ENCODE results near the gene ARHGEF4.

ARHGEF4 gene

DNA sequence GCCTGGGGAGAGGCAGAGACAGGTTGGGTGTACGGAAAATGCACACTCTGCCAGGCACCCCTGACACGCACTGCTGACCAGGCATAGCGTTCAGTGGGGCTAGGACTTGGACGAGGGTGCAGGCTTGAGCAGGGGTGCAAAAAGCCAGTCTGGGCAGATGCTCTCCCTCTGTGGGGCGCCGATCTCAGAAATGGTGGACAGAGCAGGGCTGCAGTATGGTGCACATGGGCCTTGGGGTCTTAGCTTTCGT, 1.0 kb upstream of the ARHGEF4 start:
- no peak for DNase-seq (ENCODE audit: low spot score)

GRCh38 chr2:130837175-130837810, 579 bp downstream of the ARHGEF4 start:
- DNase-seq (ENCODE audit: low spot score), result no peak

DNA sequence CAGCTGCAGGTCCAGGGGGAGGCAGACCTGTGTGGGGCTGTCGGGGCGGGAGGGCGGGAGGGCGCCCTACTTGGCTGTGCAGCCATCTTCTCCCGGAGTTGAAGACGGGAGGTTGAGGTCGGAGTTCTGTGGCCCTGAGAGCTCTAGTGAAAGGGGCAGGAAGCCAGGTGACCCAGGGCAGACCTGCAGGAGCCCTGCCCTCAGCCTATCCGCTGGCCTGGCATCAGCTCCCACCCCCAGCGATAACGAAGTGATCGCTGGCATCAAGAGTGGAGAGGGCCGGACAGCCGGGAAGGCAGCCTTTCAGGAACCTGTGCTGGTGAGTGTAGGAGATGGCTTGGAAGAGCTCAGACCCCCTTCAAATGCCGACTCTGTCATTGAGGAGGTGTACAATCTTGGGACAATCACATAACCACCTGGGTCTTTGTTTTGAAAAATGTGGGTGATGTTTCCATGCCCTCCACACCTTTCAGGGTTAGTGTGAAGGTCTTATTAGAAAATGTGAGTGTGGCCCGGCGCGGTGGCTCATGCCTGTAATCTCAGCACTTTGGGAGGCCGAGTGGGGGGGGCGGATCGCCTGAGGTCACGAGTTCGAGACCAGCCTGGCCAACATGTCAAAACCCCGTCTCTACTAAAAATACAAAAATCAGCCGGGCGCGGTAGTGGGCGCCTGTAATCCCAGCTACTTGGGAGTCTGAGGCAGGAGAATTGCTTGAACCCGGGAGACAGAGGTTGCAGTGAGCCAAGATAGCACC, 1.3 kb downstream of the ARHGEF4 start:
- DNase-seq (ENCODE audit: low spot score), result no peak

DNA sequence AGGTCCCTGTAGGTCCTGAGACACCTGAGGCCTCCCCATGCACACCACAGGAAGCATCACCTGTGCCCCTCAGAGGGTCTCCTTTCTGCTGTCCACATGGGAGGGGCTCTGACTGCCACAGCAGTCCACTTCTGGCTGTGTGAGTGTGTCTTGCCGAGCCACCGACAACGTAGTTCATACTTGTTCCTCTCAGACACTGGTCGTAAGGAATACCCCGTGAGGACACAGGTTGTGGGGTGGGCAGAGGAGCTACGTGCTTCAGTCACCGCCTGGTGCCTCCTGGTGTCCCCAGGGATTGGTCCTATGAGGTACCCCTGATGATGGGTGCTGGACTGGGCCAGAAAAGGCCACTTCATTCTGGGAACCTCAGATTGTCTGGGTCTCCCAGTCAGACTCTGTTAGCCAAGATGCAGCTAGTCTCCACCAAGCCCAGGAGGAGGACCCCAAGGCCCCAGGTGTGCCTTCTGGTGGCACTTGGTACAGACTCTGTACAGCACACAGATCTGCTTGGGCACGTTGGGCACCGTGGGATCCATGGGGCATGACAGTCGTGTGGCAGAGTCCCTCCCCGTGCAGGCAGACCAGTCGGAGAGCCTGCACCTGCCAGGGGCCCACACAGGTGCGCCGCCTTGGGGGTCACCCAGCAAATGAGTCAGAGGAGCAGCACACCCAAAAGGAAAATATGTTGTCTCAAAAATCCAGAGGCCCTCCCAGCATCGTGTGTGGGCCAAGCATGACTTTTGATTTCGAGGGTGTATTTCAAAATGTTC, 2.5 kb downstream of the ARHGEF4 start:
- DNase-seq (ENCODE audit: low spot score), result no peak

DNA sequence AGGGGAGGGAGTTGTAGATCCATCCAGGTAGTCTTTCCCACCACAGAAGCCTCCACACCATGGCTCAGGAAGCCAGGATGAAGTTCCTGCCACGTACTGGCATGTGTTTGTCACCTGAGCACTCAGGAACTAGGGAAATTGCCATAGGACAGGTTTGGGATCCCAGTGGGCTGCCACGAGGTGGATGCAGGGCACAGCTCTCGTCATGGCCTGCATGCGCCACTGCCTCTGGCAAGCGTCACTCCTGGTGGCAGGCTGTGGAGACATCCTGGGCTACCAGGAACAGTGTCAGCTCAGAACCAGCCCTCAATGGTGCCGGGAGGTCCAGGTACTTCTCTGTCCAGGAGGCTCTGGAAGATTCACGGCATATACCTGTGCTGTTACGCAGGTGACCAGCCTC, 3.8 kb downstream of the ARHGEF4 start:
- no peak for DNase-seq (ENCODE audit: low spot score)

DNA sequence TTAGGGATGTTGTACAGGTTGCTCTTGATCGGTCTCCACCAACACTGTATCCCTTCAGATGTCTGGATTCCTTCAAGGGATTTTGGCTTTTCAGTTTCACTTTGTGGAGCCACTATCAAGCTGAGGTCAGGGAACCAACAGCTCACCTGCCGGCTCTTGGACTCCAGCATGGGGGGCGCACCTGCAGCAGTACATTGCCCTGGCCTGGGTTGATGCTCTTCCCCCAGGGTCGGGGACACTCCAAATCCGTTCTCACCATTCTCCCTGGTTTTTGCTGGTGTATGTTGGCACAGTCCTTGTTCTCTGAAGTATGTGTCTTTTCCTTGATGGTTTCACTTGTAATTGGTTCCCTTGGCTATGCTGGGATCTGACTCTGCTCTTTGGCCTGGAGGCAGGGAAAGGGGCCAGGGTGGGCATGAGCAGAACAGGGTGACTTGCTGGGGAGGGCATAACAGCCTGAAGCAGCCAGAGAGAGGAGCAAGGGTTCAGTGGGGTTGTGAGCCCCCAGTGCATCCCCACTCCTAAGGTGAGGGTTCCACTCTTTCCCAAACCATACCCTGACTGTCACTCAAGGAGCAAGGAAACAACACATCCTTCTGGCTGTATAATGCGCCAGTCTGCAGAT, 5.1 kb downstream of the ARHGEF4 start:
- DNase-seq (ENCODE audit: low spot score), result no peak

DNA sequence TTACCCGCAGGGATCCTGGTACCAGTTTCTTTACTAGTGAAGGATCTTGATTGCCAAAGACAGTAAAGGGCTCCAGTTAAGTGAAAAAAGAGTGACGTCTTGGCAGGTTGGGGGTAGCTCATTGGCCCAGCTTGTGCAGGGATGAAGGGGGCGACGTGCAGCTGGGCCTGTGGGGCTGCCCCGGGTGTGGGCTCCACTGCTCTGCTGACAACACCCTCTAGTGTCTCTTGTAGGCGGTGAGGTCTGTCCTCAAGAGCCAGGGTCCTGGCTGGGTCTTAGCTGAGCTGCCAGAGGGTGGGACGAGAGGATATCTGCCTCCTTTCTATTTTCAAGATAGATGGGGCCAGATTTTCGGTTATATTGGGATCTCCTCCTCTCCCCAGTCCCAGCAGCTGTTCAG, 6.1 kb downstream of the ARHGEF4 start:
- no peak for DNase-seq (ENCODE audit: low spot score)

- no peak for DNase-seq (ENCODE audit: low spot score)
Observed at GRCh38 chr2:130843321-130843985, 6.7 kb downstream of the ARHGEF4 start.

DNA sequence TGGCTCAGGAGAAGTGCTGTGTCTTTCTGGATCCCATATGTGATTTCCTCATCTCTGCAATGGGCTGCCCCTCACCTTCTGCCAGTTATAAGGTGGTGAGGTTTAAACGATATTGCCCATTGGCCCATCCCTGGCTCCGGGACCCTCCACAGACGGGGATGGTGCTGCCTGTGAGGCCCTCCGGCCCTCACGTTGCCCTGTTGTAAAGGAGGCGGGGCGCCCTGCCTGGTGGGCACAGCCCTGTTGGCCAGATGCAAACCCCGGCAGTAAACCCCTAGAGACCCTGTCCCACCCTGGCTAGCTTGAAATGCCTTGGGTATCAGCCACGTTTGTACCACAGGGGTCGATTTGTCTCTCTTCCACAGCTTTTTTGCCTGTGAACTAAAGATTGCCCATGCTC, 7.4 kb downstream of the ARHGEF4 start:
- DNase-seq (ENCODE audit: low spot score), result no peak

DNA sequence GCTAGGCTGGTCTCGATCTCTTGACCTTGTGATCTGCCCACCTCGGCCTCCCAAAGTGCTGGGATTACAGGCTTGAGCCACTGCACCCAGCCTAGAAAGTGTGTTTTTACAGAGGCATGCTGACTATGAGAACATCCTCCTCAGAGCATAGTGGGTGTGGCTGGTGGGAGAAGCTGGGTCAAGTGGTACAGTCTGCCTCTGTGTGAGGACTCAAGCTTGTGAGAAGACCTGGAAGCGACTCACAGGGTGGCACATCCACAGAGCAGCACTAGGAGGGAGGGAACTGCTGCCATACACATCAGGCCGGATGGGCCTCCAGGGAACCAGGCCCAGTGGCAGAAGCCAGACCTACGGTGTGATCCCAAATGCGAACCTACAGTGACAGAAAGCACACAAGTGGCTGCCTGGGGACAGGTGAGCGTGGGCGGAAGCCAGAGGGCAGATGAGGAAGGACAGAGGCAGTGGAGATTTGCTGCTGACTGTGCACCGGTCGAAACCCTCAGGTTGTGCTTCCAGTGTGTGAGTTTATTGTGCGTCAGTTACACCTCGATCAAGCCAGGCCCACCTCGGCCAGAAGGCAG, 8.9 kb downstream of the ARHGEF4 start:
- no peak for DNase-seq (ENCODE audit: low spot score)

GRCh38 chr2:130846233-130846632, 9.5 kb downstream of the ARHGEF4 start:
- DNase-seq (ENCODE audit: low spot score), result no peak

GRCh38 chr2:130846686-130847375, 10.1 kb downstream of the ARHGEF4 start:
- DNase-seq (ENCODE audit: low spot score), result no peak

GRCh38 chr2:130847776-130848525, 11.2 kb downstream of the ARHGEF4 start:
- no peak for DNase-seq (ENCODE audit: low spot score)

DNA sequence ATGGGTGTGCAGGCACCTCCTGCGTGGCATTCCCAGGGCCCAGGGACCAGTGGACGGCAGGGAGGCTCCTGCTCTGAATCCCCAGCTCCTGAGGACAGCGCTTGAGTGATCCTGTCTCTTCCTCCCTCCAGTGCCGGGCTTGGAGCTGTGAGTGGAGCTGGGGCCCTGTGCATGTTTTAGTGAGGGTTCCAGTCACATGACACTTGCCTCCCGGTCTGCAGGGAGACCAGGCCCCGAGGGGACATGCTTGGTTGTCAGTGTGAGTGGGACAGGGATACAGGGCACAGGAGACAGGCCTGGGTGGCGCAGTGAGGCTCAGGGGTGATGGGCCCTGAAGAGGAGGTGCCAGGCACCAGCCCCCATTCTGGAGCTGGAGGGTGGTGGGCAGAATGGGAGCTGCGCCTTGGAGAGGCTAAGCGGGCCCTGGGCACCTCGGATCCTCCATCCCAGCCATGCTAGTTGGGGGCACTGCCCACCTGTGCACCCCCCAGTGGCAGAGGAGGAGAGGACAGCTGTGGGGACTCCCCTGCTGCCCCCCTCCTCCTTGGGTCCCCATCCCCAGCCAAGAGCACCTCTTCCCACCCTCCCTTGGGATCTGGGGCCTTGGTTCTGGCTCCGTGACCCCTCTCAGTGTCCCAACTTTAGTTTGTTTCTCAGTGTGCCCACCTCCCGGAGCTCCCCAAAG, 12.0 kb downstream of the ARHGEF4 start:
- DNase-seq (ENCODE audit: low spot score), result no peak

DNA sequence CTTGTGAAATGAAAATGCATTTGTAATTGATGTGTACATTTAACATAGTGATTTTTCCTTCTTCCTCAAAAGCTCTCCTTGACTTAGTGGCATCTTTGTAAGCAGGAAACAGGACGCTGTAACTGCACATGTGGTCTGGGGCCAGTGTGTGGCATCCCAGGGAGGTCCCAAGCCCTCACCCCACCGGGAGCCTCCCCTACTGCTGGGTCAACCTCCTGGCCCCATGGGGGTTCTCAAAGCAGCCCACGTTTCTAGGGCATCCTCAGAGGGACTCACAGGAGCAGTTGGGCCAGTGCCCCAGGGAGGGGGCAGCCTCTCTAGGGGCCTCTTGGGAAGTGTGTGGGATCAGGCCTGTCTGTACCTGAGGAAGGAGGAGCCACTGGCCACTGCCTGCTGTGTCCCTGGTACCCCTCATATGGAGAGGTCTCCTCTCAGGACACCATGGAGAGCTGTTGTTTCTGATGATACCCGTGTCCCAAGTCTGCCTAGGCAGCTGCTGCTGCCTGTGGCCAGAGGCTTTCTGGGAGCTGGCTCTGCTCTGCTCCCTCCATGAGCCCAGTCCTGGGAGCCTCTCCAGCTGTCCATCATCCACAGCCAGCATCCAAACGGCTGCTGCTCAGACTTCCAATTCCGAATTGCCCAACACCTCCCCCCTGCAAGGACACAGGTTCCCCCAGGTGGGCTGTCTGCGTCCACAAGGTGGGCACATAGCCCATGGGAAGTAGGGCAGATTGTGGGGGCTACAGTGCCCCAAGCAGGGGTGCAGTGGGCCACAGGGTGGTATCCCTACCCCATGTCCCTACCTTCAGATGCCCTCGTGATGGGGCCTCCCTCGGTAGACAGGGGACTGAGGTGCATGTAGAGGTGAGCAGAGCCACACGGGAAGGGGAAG, 13.4 kb downstream of the ARHGEF4 start:
- DNase-seq (ENCODE audit: low spot score), result no peak

- DNase-seq (ENCODE audit: low spot score), result no peak
Observed at GRCh38 chr2:130850788-130851623, 14.3 kb downstream of the ARHGEF4 start.

- no peak for DNase-seq (ENCODE audit: low spot score)
Observed at GRCh38 chr2:130851624-130852382, 15.1 kb downstream of the ARHGEF4 start.

Data from CD4-positive, alpha-beta T cell treated with Interleukin-6 at 100 ng/mL for 8 hours (primary cell).